ENCODE measurements around the gene LRRC15.

LRRC15 gene

DNA sequence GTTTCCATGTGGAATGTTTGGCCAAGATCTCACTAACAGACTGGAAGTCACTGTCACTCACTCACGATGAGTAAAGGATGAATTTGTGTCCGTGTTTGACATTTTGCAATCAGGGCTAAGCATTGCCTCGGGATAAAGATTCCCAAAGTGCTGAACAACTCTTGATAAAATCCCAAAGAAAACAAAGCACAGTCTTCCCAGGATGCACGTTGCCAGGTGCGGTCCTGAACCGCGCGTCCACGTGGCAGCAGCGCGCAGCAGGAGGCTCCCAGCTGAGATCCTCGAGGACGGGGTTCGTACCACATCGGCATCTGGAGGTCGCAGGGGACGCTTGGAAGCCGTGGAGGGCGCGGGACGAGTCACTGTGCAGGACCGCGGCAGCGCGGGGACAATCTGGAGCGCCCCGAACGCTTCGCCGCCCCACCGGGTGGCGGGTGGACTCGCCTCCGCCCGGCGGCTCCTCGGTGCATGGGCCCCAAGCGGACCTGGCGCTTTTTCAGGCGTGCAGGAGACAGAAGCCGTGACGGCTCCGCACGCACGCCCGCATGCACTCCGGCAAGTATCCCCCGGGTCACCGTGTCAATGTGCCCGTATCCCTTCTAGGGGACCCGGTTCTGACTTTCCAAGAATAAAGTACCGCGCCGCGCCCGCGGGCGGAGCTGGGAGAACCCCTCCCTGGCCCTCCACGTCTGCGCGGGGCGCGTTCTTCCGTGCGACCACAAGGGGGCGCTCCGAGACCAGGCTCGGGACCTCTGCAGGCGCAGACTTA, 36.1 kb downstream of the LRRC15 start:
- Histone ChIP-seq H3K4me3 (ENCODE audit: low read length) (peak overlapping the region; percentile 11; the same call in 1 of the 2 replicates), H3F3A (ENCODE audit: control insufficient read depth, insufficient read depth) (no peaks in the 10 kb centered on the region), H3K27ac (ENCODE audit: low read depth, low read length) (no peak overlapping the region), H4K20me1 (ENCODE audit: control insufficient read depth, insufficient read depth, low read depth, low read length) (no peaks in the 10 kb centered on the region), H3K4me1 (ENCODE audit: control insufficient read depth, low read length) (peaks cover 5% of the 10 kb centered on the region; the same call in 1 of the 2 replicates), H3K27me3 (ENCODE audit: control insufficient read depth, low read length) (peaks cover 26% of the 10 kb centered on the region), H3K36me3 (ENCODE audit: control insufficient read depth, low read length) (no peaks in the 10 kb centered on the region), H3K9me2 (replicated peaks; ENCODE audit: control insufficient read depth, low read length) (no peaks in the 10 kb centered on the region), H3K4me2 (ENCODE audit: low read length) (peak overlapping the region; percentile 49), H3K79me2 (ENCODE audit: control insufficient read depth, low read length) (no peaks in the 10 kb centered on the region), H3K9me3 (ENCODE audit: control insufficient read depth, insufficient read depth, low read length) (no peaks in the 10 kb centered on the region)
- TF ChIP-seq, protein P1, sequence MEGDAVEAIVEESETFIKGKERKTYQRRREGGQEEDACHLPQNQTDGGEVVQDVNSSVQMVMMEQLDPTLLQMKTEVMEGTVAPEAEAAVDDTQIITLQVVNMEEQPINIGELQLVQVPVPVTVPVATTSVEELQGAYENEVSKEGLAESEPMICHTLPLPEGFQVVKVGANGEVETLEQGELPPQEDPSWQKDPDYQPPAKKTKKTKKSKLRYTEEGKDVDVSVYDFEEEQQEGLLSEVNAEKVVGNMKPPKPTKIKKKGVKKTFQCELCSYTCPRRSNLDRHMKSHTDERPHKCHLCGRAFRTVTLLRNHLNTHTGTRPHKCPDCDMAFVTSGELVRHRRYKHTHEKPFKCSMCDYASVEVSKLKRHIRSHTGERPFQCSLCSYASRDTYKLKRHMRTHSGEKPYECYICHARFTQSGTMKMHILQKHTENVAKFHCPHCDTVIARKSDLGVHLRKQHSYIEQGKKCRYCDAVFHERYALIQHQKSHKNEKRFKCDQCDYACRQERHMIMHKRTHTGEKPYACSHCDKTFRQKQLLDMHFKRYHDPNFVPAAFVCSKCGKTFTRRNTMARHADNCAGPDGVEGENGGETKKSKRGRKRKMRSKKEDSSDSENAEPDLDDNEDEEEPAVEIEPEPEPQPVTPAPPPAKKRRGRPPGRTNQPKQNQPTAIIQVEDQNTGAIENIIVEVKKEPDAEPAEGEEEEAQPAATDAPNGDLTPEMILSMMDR (IDR thresholded peaks at IDR 0.05; ENCODE audit: low read depth, low read length, poor library complexity, severe bottlenecking): peak; percentile 97
- TF ChIP-seq EZH2phosphoT487 (IDR thresholded peaks at IDR 0.05; ENCODE audit: borderline replicate concordance, low read length): 0 out of 2 replicates have a peak, but pooled peaks have one; percentile 69

DNA sequence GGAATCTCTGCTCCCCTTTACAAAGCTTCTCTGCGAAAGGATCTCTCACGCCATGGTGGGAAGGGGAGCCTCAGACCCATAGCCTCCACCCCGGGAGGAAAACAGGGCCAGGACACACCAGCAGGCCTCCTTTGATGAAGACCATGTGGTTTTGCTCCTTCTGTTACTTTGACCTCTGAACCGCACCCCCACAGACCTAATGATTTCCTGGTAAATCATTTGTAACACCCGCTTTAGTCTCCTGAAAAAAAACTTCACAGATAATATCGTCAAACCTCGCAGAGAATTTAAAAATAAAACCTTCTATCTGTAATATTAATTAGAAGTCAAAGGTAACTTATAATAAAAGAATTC, 36.7 kb downstream of the LRRC15 start:
- Histone ChIP-seq H3K36me3 (ENCODE audit: control insufficient read depth, low read length) (no peaks in the 10 kb centered on the region), H3K9me2 (replicated peaks; ENCODE audit: control insufficient read depth, low read length) (no peaks in the 10 kb centered on the region), H3K4me1 (ENCODE audit: control insufficient read depth, low read length) (peaks cover 5% of the 10 kb centered on the region; the same call in 1 of the 2 replicates), H3K4me3 (ENCODE audit: low read length) (no peak overlapping the region), H3K27me3 (ENCODE audit: control insufficient read depth, low read length) (peaks cover 26% of the 10 kb centered on the region), H3K4me2 (ENCODE audit: low read length) (no peak overlapping the region), H3K27ac (ENCODE audit: low read depth, low read length) (no peak overlapping the region), H3K9me3 (ENCODE audit: control insufficient read depth, insufficient read depth, low read length) (no peaks in the 10 kb centered on the region), H3F3A (ENCODE audit: control insufficient read depth, insufficient read depth) (no peaks in the 10 kb centered on the region), H3K79me2 (ENCODE audit: control insufficient read depth, low read length) (no peaks in the 10 kb centered on the region), H4K20me1 (ENCODE audit: control insufficient read depth, insufficient read depth, low read depth, low read length) (no peaks in the 10 kb centered on the region)
- no peak for TF ChIP-seq EZH2phosphoT487 (IDR thresholded peaks at IDR 0.05; ENCODE audit: borderline replicate concordance, low read length)
- TF ChIP-seq, protein P1 (IDR thresholded peaks at IDR 0.05; ENCODE audit: low read depth, low read length, poor library complexity, severe bottlenecking): no peak

DNA sequence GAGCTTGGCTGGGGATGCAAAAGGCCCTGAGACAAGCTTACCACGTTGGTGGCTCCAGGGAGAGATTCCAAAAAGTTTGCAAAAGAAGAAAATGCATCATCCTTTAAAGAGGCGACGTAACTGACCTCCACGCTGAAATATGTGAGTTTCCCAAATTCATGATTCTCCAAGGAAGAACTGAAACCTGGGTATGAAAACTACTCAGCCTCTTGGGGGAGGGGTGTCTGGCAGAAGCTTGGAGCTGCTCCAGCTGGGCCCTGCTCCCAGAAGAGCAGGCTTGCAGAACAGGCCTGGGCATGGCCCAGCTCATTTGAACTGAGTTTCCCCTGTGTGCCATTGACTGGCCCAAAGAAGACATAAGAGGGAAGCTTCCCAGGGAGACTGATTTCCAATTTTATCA, 39.0 kb downstream of the LRRC15 start:
- peaks cover 26% of the 10 kb centered on the region for H3K27me3 ChIP-seq (ENCODE audit: control insufficient read depth, low read length)
- no peaks in the 10 kb centered on the region for H4K20me1 ChIP-seq (ENCODE audit: control insufficient read depth, insufficient read depth, low read depth, low read length)
- TF ChIP-seq EZH2phosphoT487 (IDR thresholded peaks at IDR 0.05; ENCODE audit: borderline replicate concordance, low read length): no peak
- TF ChIP-seq, protein P1 (IDR thresholded peaks at IDR 0.05; ENCODE audit: low read depth, low read length, poor library complexity, severe bottlenecking): no peak
- H3K4me3 ChIP-seq (ENCODE audit: low read length): no peak overlapping the region
- H3K4me2 ChIP-seq (ENCODE audit: low read length): no peak overlapping the region
- no peaks in the 10 kb centered on the region for H3K9me2 ChIP-seq (replicated peaks; ENCODE audit: control insufficient read depth, low read length)
- H3K27ac ChIP-seq (ENCODE audit: low read depth, low read length): no peak overlapping the region
- peaks cover 5% of the 10 kb centered on the region; the same call in 1 of the 2 replicates for H3K4me1 ChIP-seq (ENCODE audit: control insufficient read depth, low read length)
- H3K36me3 ChIP-seq (ENCODE audit: control insufficient read depth, low read length): no peaks in the 10 kb centered on the region
- no peaks in the 10 kb centered on the region for H3K79me2 ChIP-seq (ENCODE audit: control insufficient read depth, low read length)
- peaks cover 13% of the 10 kb centered on the region for H3F3A ChIP-seq (ENCODE audit: control insufficient read depth, insufficient read depth)
- peaks cover 21% of the 10 kb centered on the region for H3K9me3 ChIP-seq (ENCODE audit: control insufficient read depth, insufficient read depth, low read length)

Measured in DOHH2 (cell line).